K562 (cell line): ENCODE results near the gene CEBPB. TPM values are rescaled to one million over a fixed set of nuclear protein-coding genes. Genes with fewer than 3 reads are reported as not detected.
A peak's percentile ranks its signal among the peaks of the same experiment; 100 is the strongest.

Source experiments
- CGGBP1 ChIP-seq: fragments of 250-450 bp; sonication (Bioruptor Pico); IDR thresholded peaks from 2 replicates; pipeline ENCODE4 v1.9.0; 2021; ENCODE audit warnings: mild to moderate bottlenecking
- CREB1 ChIP-seq, 2 experiments: sonication (generic) in 1 of 2; formaldehyde crosslinking in 1 of 2; IDR thresholded peaks; 2 replicates each; pipeline versions ENCODE4 v1.6.1 to v1.8.0; 2012 to 2022; ENCODE audit warnings: inconsistent platforms in 1 of 2, mild to moderate bottlenecking in 1 of 2, missing genetic modification reagents in 1 of 2, moderate library complexity in 1 of 2
- DIDO1 ChIP-seq: fragments of 450-650 bp; IDR thresholded peaks from 2 replicates; pipeline ENCODE4 v1.6.1; 2016; ENCODE audit warnings: low read depth, missing biosample characterization, missing genetic modification characterization
- ETV1 ChIP-seq: fragments of 450-650 bp; conservative IDR thresholded peaks from 2 replicates; pipeline ENCODE4 v1.6.1; 2016; ENCODE audit warnings: missing genetic modification characterization, control low read depth, low read depth, missing compliant biosample characterization
- KAT2B ChIP-seq: IDR thresholded peaks from one replicate; pipeline ENCODE4 v1.6.1; 2012; ENCODE audit warnings: low read depth, mild to moderate bottlenecking, control low read depth, inconsistent platforms, low read length, moderate library complexity
- KLF10 ChIP-seq: fragments of 250-450 bp; sonication (Bioruptor Pico); IDR thresholded peaks from 2 replicates; pipeline ENCODE4 v1.6.1; 2021; ENCODE audit warnings: matching md5 sums
- MEF2D ChIP-seq: conservative IDR thresholded peaks from 2 replicates; pipeline ENCODE4 v1.6.1; 2016; ENCODE audit warnings: low read depth, missing genetic modification characterization, missing compliant biosample characterization
- PHB2 ChIP-seq: fragments of 450-650 bp; IDR thresholded peaks from 2 replicates; pipeline ENCODE4 v1.6.1; 2017; ENCODE audit warnings: low read depth
- ZNF140 ChIP-seq: fragments of 250-450 bp; sonication (Bioruptor Pico); IDR thresholded peaks from 2 replicates; pipeline ENCODE4 v1.8.0; 2021; ENCODE audit warnings: moderate library complexity, mild to moderate bottlenecking, inconsistent platforms
- ZNF639 ChIP-seq, 2 experiments: fragments of 200-800 bp in 1 of 2; sonication (Bioruptor generic) in 1 of 2; sonication (generic) in 1 of 2; formaldehyde crosslinking in 1 of 2; IDR thresholded peaks in 1 of 2; conservative IDR thresholded peaks in 1 of 2; 2 replicates each; pipeline versions ENCODE4 v1.5.0 to v1.6.1; 2016 to 2020; ENCODE audit warnings: missing compliant biosample characterization in 1 of 2, missing genetic modification characterization in 1 of 2, missing genetic modification reagents in 1 of 2
- ZNF77 ChIP-seq: fragments of 250-450 bp; sonication (Bioruptor Pico); IDR thresholded peaks from 2 replicates; pipeline ENCODE4 v1.5.0; 2020
- ZNF778 ChIP-seq: fragments of 450-650 bp; formaldehyde crosslinking; IDR thresholded peaks from 2 replicates; pipeline ENCODE4 v1.4.0; 2020; ENCODE audit warnings: mild to moderate bottlenecking, moderate library complexity
- polyA plus RNA-seq, 8 experiments: library from polyadenylated mRNA; depleted of rRNA in 4 of 8; stranded (reverse) in 5 of 8; unstranded in 3 of 8; fragments of >200 nt; fragmentation: Nextera tagmentation in 2 of 8; fragmentation: Illumina TruSeq in 1 of 8; extraction: Ambion mirVana in 2 of 8; extraction: Trizol in 1 of 8; gene quantifications; 2 replicates each; pipeline versions ENCODE4 v1.2.1 to v1.2.3, GENCODE V29; 2011 to 2014; ENCODE audit warnings: inconsistent platforms in 1 of 8, missing spikeins in 1 of 8
- total RNA-seq, 7 experiments: library from RNA; depleted of rRNA in 6 of 7; stranded (reverse); fragments of >200 nt in 6 of 7; fragmentation: Illumina TruSeq in 2 of 7; extraction: Trizol in 2 of 7; gene quantifications; 2 replicates each; pipeline versions ENCODE4 v1.2.1 to v1.2.3, GENCODE V29; 2011 to 2021; ENCODE audit warnings: low replicate concordance in 1 of 7
- TF ChIP-seq, protein P1 (sequence below): sonication (generic); formaldehyde crosslinking; IDR thresholded peaks from 2 replicates; pipeline ENCODE4 v1.8.0; 2022; ENCODE audit warnings: mild to moderate bottlenecking, missing genetic modification reagents
- TF ChIP-seq, protein P2 (sequence below), 2 experiments: fragments of 450-650 bp in 1 of 2; sonication (generic) in 1 of 2; formaldehyde crosslinking in 1 of 2; IDR thresholded peaks; 2 replicates each; pipeline versions ENCODE4 v1.7.1 to v1.9.0; 2016 to 2022; ENCODE audit warnings: inconsistent platforms in 1 of 2, mild to moderate bottlenecking in 1 of 2, missing genetic modification reagents in 1 of 2
- TF ChIP-seq, protein P3 (sequence below): sonication (generic); formaldehyde crosslinking; IDR thresholded peaks from 2 replicates; pipeline ENCODE4 v1.8.0; 2022; ENCODE audit warnings: mild to moderate bottlenecking, missing genetic modification reagents

CEBPB gene
- total and polyA plus RNA-seq, 9 of the 15 experiments (the other 6 are each of a cell fraction or from before 2014, with no cell fraction given): 1.2 to 72.6 (median 7.8) TPM

GRCh38 chr20:50153153-50153499, 37.5 kb upstream of the CEBPB start (continued):
- no peak for TF ChIP-seq ETV1 (tag)
- no peak for TF ChIP-seq ZNF778 (CRISPR knock-in tag)
- no peak for TF ChIP-seq CGGBP1 (CRISPR knock-in tag)
- TF ChIP-seq, protein P1, sequence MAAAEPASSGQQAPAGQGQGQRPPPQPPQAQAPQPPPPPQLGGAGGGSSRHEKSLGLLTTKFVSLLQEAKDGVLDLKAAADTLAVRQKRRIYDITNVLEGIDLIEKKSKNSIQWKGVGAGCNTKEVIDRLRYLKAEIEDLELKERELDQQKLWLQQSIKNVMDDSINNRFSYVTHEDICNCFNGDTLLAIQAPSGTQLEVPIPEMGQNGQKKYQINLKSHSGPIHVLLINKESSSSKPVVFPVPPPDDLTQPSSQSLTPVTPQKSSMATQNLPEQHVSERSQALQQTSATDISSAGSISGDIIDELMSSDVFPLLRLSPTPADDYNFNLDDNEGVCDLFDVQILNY (CRISPR knock-in tag): no peak
- no peak for TF ChIP-seq ZNF140 (CRISPR knock-in tag)
- TF ChIP-seq KAT2B: no peak
- no peak for TF ChIP-seq ZNF77 (CRISPR knock-in tag)
- TF ChIP-seq MEF2D (tag): no peak
- TF ChIP-seq ZNF639 (CRISPR knock-in tag; conservative IDR thresholded peaks at IDR 0.05 in 1 of 2, IDR thresholded peaks at IDR 0.05 in 1 of 2): no peak
- TF ChIP-seq, protein P2, sequence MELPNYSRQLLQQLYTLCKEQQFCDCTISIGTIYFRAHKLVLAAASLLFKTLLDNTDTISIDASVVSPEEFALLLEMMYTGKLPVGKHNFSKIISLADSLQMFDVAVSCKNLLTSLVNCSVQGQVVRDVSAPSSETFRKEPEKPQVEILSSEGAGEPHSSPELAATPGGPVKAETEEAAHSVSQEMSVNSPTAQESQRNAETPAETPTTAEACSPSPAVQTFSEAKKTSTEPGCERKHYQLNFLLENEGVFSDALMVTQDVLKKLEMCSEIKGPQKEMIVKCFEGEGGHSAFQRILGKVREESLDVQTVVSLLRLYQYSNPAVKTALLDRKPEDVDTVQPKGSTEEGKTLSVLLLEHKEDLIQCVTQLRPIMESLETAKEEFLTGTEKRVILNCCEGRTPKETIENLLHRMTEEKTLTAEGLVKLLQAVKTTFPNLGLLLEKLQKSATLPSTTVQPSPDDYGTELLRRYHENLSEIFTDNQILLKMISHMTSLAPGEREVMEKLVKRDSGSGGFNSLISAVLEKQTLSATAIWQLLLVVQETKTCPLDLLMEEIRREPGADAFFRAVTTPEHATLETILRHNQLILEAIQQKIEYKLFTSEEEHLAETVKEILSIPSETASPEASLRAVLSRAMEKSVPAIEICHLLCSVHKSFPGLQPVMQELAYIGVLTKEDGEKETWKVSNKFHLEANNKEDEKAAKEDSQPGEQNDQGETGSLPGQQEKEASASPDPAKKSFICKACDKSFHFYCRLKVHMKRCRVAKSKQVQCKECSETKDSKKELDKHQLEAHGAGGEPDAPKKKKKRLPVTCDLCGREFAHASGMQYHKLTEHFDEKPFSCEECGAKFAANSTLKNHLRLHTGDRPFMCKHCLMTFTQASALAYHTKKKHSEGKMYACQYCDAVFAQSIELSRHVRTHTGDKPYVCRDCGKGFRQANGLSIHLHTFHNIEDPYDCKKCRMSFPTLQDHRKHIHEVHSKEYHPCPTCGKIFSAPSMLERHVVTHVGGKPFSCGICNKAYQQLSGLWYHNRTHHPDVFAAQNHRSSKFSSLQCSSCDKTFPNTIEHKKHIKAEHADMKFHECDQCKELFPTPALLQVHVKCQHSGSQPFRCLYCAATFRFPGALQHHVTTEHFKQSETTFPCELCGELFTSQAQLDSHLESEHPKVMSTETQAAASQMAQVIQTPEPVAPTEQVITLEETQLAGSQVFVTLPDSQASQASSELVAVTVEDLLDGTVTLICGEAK (IDR thresholded peaks at IDR 0.05): peak; percentile 19; the same call in 1 of the 2 replicates
- TF ChIP-seq, protein P2 (CRISPR knock-in tag; IDR thresholded peaks at IDR 0.05): no peak
- no peak for TF ChIP-seq KLF10 (CRISPR knock-in tag)
- TF ChIP-seq CREB1 (IDR thresholded peaks at IDR 0.05): no peak
- peak; percentile 36; the same call in 1 of the 2 replicates for TF ChIP-seq CREB1 (CRISPR knock-in tag; IDR thresholded peaks at IDR 0.05)
- TF ChIP-seq PHB2: no peak
- no peak for TF ChIP-seq DIDO1 (tag)
- TF ChIP-seq, protein P3, sequence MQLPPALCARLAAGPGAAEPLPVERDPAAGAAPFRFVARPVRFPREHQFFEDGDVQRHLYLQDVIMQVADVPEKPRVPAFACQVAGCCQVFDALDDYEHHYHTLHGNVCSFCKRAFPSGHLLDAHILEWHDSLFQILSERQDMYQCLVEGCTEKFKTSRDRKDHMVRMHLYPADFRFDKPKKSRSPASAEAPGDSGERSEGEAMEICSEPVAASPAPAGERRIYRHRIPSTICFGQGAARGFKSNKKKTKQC (CRISPR knock-in tag): 0 out of 2 replicates have a peak, but pooled peaks have one; percentile 18
